GM19372 (cell line): ENCODE data around the gene POU2F3.

ENCODE experiments used
- ATAC-seq: cut with Tn5 transposase; IDR thresholded peaks from one replicate; pipeline ENCODE4 v1.9.1; 2021; ENCODE audit warnings: mild to moderate bottlenecking, low read depth, moderate library complexity; ENCODE audit not compliant: unreplicated experiment

The POU2F3 gene

GRCh38 chr11:120224972-120225909 is 14.7 kb upstream of the POU2F3 start:
- ATAC-seq: no peak

DNA sequence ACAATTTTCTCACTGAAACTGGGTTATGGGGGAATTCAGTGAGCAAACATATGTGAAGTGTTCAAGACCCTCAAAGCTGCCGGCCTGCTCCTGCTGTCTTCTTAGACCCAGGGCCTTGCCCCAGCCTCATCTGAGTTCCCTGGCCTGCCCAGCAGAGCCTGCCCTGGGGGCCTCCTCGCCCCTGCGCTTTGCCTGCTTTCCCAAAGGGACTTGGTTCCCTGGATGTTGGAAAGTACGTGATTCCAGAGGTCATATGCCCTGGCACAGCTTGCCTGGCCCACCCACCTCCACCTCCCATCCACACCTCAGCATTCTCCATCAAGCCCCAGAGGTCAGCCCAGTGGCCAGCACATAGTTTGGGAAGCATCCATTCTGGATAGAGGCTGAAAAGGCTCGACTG is 13.7 kb upstream of the POU2F3 start:
- no peak for ATAC-seq

DNA sequence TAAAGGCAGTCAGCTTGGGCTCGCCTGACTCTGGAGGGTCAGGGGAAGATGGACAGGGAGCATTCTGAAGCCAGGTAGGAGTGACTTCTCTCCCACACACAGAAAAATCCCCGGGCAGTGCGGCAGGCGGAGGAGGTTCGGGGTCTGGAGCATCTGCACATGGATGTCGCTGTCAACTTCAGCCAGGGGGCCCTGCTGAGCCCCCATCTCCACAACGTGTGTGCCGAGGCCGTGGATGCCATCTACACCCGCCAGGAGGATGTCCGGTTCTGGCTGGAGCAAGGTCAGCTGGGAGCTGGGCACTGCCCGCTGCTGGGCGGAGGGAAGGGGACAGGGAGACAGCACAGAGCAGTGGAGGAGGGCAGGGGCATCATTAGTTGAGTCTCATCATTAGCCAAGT is 13.2 kb upstream of the POU2F3 start:
- ATAC-seq: no peak

DNA sequence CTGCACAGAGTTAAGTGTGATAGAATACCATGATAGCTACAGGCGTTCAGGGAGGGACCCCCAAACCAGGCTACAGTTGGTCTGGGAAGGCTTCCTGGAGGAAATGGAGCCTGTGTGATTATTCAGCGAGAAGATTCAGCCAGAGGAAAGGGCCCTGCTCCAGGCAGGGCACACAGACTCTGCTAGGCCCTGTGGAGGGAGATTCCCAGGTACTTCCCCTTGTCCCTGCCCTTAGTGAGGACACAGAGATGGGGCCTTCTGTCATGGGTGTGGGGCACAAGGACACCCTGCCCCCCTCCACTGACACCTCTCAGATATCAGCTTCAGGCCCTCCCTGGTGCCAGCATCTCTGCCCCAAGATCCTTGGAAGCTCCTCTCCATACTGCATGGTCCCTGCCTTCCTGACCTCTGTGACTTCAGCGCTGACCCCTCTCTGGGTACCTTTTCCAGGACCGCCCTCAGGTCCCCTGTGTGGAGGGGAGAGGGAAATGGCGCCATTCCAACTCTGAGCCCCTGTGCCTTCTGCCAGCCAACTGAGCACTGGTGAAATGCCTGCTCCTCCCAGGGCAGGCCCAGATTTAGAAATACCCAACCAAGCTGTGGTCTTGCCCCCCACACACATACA is 12.6 kb upstream of the POU2F3 start:
- no peak for ATAC-seq

- no peak for ATAC-seq
Measured at GRCh38 chr11:120228794-120229384, 11.1 kb upstream of the POU2F3 start.

DNA sequence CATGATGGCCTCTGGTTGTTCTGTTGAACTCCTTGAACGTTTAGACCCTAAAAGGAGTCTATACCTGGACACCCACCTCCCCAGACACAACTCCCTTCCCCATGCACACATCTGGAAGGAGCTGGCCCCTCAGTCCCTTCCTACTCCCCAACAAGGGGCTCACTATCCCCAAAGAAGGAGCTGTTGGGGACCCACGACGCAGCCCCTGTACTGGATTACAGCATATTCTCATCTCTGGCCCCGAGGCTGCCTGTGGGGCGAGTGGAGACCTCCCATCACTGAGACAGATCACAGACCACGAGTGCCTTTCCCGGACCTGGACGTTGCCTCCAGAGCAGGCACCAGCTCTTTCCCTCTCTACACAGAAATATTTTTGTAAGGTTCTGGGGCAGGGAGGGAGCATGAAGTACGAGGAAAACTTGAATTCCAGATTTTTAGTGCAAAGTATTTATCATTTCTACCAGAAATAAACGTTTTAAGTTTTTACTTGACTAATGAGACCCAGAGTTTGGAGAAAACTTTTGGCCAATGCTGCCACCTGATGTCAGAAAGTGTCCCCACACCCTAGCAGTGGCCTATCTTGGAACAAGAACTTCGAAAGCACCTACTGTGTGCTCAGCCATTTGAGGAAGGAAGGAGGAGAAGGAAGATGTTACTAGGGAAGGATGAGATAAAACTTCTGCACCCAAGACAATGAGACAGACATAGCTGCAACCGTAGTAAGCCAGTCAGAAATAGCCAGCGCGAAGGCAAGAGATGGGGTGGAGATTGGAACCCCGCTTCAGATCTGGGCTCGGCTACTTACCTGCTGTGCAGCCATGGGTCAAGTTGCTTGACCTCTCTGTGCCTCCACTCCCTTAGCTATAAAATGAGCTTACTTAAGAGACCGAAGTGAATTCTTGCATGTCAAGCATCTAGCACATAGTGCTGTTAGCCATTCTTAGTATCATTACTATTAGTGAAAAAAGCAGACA is 10.2 kb upstream of the POU2F3 start:
- no peak for ATAC-seq

- ATAC-seq: no peak
Measured at GRCh38 chr11:120230433-120231071, 9.4 kb upstream of the POU2F3 start.

DNA sequence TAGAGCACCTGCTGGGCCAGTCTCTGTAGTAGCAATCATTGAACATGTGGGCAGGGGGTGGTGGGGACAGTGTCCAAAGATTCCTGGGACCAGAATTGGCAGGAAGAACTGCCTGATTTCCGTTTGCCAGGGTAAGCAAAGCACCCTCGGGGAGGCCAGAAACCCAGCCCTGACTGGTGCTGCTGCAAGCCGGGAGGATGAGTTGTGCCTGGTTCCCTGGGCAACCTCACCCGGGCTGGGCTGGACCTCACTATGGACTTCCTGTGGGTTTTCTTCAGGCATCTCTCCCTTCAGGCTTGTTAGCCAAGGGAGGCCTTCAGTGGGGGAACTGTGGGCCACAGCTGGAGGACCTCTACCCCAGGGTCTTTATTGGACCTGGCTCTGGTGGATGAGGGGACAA is 8.0 kb upstream of the POU2F3 start:
- no peak for ATAC-seq

- no peak for ATAC-seq
Measured at GRCh38 chr11:120233207-120233803, 6.6 kb upstream of the POU2F3 start.

GRCh38 chr11:120235024-120235628 is 4.8 kb upstream of the POU2F3 start:
- ATAC-seq: no peak

DNA sequence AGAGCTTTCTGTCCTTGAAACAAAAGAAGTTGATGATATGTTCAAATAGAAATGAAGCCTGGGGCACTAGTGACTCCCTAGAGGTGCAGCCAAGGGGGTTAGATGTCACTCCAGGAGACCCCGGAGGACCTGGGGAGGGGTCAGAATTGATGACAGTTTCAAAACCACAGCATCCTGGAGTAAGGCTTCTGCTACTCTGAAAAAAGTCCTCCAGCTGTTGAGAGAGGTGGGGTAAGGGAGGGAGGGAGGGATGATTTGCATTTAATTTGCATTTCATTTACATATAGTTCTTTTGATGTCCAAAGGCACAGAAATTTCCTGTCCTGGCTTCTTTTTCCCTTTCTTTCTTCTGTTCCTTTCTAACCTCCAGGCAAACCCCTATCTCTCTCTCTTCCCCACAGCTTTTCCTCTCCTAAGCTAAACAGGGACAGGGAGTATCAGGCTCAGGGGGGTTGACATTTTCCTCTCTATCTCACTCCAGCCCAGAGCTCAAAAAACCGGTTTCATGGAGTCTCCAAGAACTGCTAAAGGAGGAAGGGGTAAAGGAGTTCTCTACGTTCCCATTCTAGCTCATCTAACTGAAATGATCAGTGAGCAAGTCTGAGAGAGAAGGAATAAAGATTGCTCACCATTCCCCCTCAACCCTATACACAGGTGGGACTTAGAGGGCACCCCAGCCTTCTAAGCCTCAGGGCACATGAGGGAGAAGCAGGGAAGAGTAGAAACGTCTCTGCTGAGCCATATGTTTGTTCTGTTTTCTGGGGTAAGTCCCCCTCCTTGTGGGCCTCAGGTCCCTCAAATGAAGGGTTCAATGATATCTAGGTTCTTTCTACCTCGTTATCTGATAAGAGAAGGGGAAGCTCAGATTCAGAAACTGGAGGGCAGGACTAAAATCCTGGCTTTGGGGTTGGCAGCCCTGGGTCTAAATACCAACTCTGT is 3.5 kb upstream of the POU2F3 start:
- no peak for ATAC-seq

- no peak for ATAC-seq
Measured at GRCh38 chr11:120238968-120239620, 846 bp upstream of the POU2F3 start.

DNA sequence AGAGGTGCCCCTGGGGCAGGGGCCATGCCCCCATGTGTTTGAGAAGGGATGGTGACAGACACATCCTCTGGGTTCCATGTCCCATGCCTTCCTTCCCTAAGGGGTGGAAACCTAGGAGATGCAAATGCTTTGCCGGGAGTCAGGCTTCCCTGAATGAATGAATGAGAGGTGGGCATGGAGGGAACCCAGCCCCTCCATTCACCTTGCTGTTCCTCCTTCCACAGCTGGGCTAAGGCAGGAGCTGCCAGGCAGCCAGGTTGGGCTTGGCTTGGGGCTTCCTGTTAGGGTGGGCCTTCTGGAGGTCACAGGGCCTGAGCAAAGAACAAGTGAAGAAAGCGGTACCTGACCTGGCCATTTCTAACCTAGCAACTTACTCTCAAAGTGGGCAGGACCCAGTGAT is 926 bp downstream of the POU2F3 start:
- ATAC-seq: no peak

DNA sequence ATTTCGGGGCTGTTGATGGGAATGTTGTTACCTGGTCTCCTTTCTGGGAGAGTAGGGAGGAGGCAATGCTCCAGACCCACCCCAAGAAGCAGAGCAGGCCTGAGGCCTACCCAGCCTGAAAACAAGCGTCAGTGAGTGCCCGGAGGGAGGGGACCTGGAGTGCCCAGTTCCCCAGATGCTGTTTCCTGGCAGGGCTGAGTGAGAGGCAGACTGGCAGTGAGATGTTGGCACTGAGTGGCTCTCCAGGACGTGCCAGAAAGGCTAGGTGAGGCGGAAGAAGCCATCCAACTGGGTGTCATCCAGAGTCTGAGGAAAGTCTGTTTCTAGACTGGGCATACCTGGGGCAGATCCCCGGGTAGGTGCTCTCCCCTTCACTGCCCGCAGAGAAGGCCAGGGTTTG is 1.3 kb downstream of the POU2F3 start:
- ATAC-seq: no peak

DNA sequence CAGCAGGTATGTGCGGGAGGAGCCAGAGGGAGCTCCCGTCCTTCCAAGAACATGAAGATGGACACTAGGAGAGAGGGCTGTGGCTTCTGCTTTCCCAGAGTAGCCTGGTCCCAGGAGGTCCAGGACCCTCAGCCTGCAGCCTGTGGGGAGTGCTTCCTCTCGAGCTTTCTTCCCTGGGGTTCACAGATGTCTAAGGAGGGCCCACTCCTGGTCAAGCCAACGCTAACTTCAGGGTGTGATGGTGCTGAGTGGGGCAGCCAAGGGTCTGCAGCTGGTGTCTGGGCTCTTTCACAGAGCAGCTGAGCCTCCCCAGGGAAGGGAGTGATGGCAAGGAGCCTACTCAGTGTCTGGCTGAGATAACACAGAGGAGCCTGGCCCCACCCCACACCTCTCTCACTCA is 3.3 kb downstream of the POU2F3 start:
- ATAC-seq: no peak

GRCh38 chr11:120244476-120245365 is 4.8 kb downstream of the POU2F3 start:
- no peak for ATAC-seq

GRCh38 chr11:120245434-120245833 is 5.5 kb downstream of the POU2F3 start:
- no peak for ATAC-seq
